Activated effector memory CD4-positive, alpha-beta T cell treated with Interleukin-2 at 50 U/mL for 16 hours (primary cell): ENCODE results near the gene SOX3.

Experiments
- DNase-seq: peaks from one replicate; pipeline ENCODE4 v3.0.0-alpha.2; 2020

Gene SOX3

GRCh38 chrX:140492066-140492994 lies 12.5 kb downstream of the SOX3 start:
- DNase-seq: no peak

DNA sequence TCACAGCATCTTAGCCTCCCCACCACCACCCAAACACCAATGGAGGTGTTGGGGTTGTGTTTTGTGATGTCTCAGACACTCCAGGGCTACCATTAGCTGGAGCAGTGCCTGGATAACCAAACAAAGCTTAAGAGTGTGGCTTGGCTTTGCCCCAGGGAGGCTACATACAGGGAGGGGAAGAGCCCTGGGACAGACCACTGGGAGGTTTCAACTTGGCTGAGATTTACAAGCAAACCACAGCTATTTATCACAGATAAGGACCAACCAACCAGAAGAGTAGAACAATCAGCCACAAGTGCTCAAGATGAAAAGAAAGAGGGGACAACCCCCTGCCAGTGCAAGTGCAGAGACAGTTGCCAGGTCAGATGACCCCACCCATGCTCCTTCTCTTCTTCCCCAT lies 24.1 kb downstream of the SOX3 start:
- DNase-seq: no peak

DNA sequence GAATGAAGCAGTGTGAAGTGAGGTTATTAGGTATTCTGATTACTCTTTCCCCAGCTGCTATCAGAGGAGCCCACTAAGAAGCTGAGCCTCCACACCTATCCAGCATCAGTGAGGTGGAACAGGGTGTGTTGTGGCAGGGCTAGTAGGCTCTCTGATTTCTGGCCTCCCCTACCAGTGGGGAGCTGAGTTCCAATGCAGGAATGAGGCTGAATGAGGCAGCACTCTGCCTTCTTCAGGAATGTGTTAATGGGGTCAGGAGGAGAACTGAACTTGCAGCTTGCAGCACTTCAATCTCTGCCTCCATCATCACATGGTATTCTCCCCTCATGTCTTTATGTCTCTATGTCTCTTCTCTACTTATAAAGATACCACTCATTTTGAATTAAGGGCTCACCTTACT lies 26.9 kb downstream of the SOX3 start:
- no peak for DNase-seq

DNA sequence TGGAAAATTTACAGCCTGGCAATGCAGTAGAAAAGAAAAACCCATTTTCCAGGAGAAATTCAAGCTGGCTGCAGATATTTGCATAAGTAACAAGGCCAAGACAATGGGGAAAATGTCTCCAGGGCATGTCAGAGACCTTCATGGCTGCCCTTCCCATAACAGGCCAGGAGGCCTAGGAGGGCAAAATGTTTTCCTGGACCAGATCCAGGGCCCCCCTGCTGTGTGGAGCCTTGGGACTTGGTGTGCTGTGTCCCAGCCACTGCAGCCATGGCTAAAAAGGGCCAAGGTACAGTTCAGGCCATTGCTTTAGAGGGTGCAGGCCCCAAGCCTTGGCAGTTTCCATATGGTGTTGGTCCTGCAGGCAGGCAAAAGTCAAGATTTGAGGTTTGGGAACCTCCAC lies 29.8 kb downstream of the SOX3 start:
- DNase-seq: no peak

- DNase-seq: no peak
Measured at GRCh38 chrX:140467211-140467610, 37.7 kb downstream of the SOX3 start.
